IPS-20b (cell line): ENCODE results near the gene GEMIN5.

Experiments
- H3K27ac ChIP-seq: one replicate; pipeline ENCODE4 v1.5.1; 2013; ENCODE audit warnings: low read length
- H3K27me3 ChIP-seq: 2 replicates; pipeline ENCODE4 v1.6.1; 2013; ENCODE audit warnings: mild to moderate bottlenecking, low read length, inconsistent platforms; ENCODE audit not compliant: insufficient read depth
- H3K36me3 ChIP-seq: 2 replicates; pipeline ENCODE4 v1.6.1; 2013; ENCODE audit warnings: low read depth, mild to moderate bottlenecking, inconsistent platforms, low read length, moderate library complexity; ENCODE audit not compliant: insufficient read depth
- H3K4me1 ChIP-seq: 2 replicates; pipeline ENCODE4 v1.6.1; 2013; ENCODE audit warnings: mild to moderate bottlenecking, control low read depth, inconsistent platforms, low read length, moderate library complexity; ENCODE audit not compliant: insufficient read depth
- H3K4me3 ChIP-seq: 2 replicates; pipeline ENCODE4 v1.5.1; 2013; ENCODE audit warnings: mild to moderate bottlenecking, low read length, inconsistent platforms
- H3K9ac ChIP-seq: 2 replicates; pipeline ENCODE4 v1.6.1; 2013; ENCODE audit warnings: low read depth, mild to moderate bottlenecking, inconsistent platforms, low read length, moderate library complexity
- H3K9me3 ChIP-seq: 2 replicates; pipeline ENCODE4 v1.6.1; 2013; ENCODE audit warnings: mild to moderate bottlenecking, low read depth, low read length, inconsistent platforms; ENCODE audit not compliant: insufficient read depth

Gene GEMIN5

GRCh38 chr5:154967421-154968024 is 29.5 kb upstream of the GEMIN5 start:
- H3K4me3 ChIP-seq, result no peak overlapping the region
- H3K9ac ChIP-seq, result no peak overlapping the region
- no peaks in the 10 kb centered on the region for H3K4me1 ChIP-seq
- peaks cover 35% of the 10 kb centered on the region for H3K36me3 ChIP-seq
- no peaks in the 10 kb centered on the region for H3K9me3 ChIP-seq
- no peaks in the 10 kb centered on the region for H3K27me3 ChIP-seq
- no peak overlapping the region for H3K27ac ChIP-seq

GRCh38 chr5:154966874-154967273 is 28.9 kb upstream of the GEMIN5 start:
- no peak overlapping the region for H3K27ac ChIP-seq
- no peak overlapping the region for H3K4me3 ChIP-seq
- H3K4me1 ChIP-seq, result no peaks in the 10 kb centered on the region
- no peak overlapping the region for H3K9ac ChIP-seq
- peaks cover 41% of the 10 kb centered on the region for H3K36me3 ChIP-seq
- no peaks in the 10 kb centered on the region for H3K27me3 ChIP-seq
- no peaks in the 10 kb centered on the region for H3K9me3 ChIP-seq

GRCh38 chr5:154966081-154966841 is 28.2 kb upstream of the GEMIN5 start:
- no peak overlapping the region for H3K9ac ChIP-seq
- H3K27ac ChIP-seq, result no peak overlapping the region
- H3K27me3 ChIP-seq, result no peaks in the 10 kb centered on the region
- H3K36me3 ChIP-seq, result peaks cover 47% of the 10 kb centered on the region
- H3K4me3 ChIP-seq, result no peak overlapping the region
- no peaks in the 10 kb centered on the region for H3K9me3 ChIP-seq
- H3K4me1 ChIP-seq, result no peaks in the 10 kb centered on the region

- H3K27me3 ChIP-seq, result no peaks in the 10 kb centered on the region
- no peaks in the 10 kb centered on the region for H3K9me3 ChIP-seq
- no peak overlapping the region for H3K4me3 ChIP-seq
- H3K4me1 ChIP-seq, result no peaks in the 10 kb centered on the region
- no peak overlapping the region for H3K27ac ChIP-seq
- no peak overlapping the region for H3K9ac ChIP-seq
- peaks cover 62% of the 10 kb centered on the region for H3K36me3 ChIP-seq
Observed at GRCh38 chr5:154962494-154962893, 24.5 kb upstream of the GEMIN5 start.

- Histone ChIP-seq H3K4me3 (no peak overlapping the region), H3K27ac (no peak overlapping the region), H3K4me1 (no peaks in the 10 kb centered on the region), H3K9me3 (no peaks in the 10 kb centered on the region), H3K9ac (no peak overlapping the region), H3K36me3 (peaks cover 43% of the 10 kb centered on the region), H3K27me3 (no peaks in the 10 kb centered on the region)
Observed at GRCh38 chr5:154956712-154957111, 18.7 kb upstream of the GEMIN5 start.

GRCh38 chr5:154949781-154950180 is 11.8 kb upstream of the GEMIN5 start:
- Histone ChIP-seq H3K9me3 (no peaks in the 10 kb centered on the region), H3K9ac (no peak overlapping the region), H3K36me3 (no peaks in the 10 kb centered on the region), H3K27me3 (no peaks in the 10 kb centered on the region), H3K4me3 (no peak overlapping the region), H3K4me1 (no peaks in the 10 kb centered on the region), H3K27ac (no peak overlapping the region)

GRCh38 chr5:154948313-154948712 is 10.3 kb upstream of the GEMIN5 start:
- Histone ChIP-seq H3K27me3 (no peaks in the 10 kb centered on the region), H3K4me3 (no peak overlapping the region), H3K36me3 (no peaks in the 10 kb centered on the region), H3K9me3 (no peaks in the 10 kb centered on the region), H3K27ac (no peak overlapping the region), H3K9ac (no peak overlapping the region), H3K4me1 (no peaks in the 10 kb centered on the region)

GRCh38 chr5:154947778-154948177 is 9.8 kb upstream of the GEMIN5 start:
- H3K9me3 ChIP-seq, result no peaks in the 10 kb centered on the region
- no peaks in the 10 kb centered on the region for H3K36me3 ChIP-seq
- H3K4me1 ChIP-seq, result no peaks in the 10 kb centered on the region
- H3K27me3 ChIP-seq, result no peaks in the 10 kb centered on the region
- H3K27ac ChIP-seq, result no peak overlapping the region
- H3K4me3 ChIP-seq, result no peak overlapping the region
- no peak overlapping the region for H3K9ac ChIP-seq

GRCh38 chr5:154945695-154946301 is 7.8 kb upstream of the GEMIN5 start:
- H3K9me3 ChIP-seq, result no peaks in the 10 kb centered on the region
- H3K27ac ChIP-seq, result no peak overlapping the region
- no peaks in the 10 kb centered on the region for H3K27me3 ChIP-seq
- H3K9ac ChIP-seq, result no peak overlapping the region
- no peaks in the 10 kb centered on the region for H3K36me3 ChIP-seq
- H3K4me3 ChIP-seq, result no peak overlapping the region
- no peaks in the 10 kb centered on the region for H3K4me1 ChIP-seq

GRCh38 chr5:154944716-154945115 is 6.7 kb upstream of the GEMIN5 start:
- no peak overlapping the region for H3K9ac ChIP-seq
- no peaks in the 10 kb centered on the region for H3K4me1 ChIP-seq
- no peaks in the 10 kb centered on the region for H3K27me3 ChIP-seq
- H3K27ac ChIP-seq, result no peak overlapping the region
- no peaks in the 10 kb centered on the region for H3K9me3 ChIP-seq
- no peaks in the 10 kb centered on the region for H3K36me3 ChIP-seq
- H3K4me3 ChIP-seq, result no peak overlapping the region

- no peak overlapping the region for H3K4me3 ChIP-seq
- no peaks in the 10 kb centered on the region for H3K36me3 ChIP-seq
- no peak overlapping the region for H3K9ac ChIP-seq
- no peak overlapping the region for H3K27ac ChIP-seq
- H3K4me1 ChIP-seq, result no peaks in the 10 kb centered on the region; the same call in 1 of the 2 replicates
- H3K9me3 ChIP-seq, result no peaks in the 10 kb centered on the region
- H3K27me3 ChIP-seq, result no peaks in the 10 kb centered on the region
Observed at GRCh38 chr5:154943527-154943926, 5.5 kb upstream of the GEMIN5 start.
